DOHH2 (cell line): Measurements from ENCODE around the gene FBXO24.

ENCODE experiments used
- CTCF ChIP-seq: fragments of 200-600 bp; sonication (generic); IDR thresholded peaks from one replicate; pipeline ENCODE4 v1.5.1; 2014; ENCODE audit warnings: antibody characterized with exemption, mild to moderate bottlenecking, low read depth, low read length; ENCODE audit not compliant: poor library complexity, severe bottlenecking
- EZH2phosphoT487 ChIP-seq: fragments of 200-600 bp; sonication (generic); IDR thresholded peaks from 2 replicates; pipeline ENCODE4 v1.6.1; 2017; ENCODE audit warnings: borderline replicate concordance, mild to moderate bottlenecking, antibody characterized with exemption, low read length, moderate library complexity, mixed read lengths

- no peak for TF ChIP-seq CTCF
- TF ChIP-seq EZH2phosphoT487 = no peak
These were observed 40.6 kb upstream of the FBXO24 start for GRCh38 chr7:100545360-100546128.
